ENCODE measurements around the gene PCBP3. TPM values are rescaled to one million over a fixed set of nuclear protein-coding genes. Genes with fewer than 3 reads are reported as not detected.

Gene PCBP3
- total and polyA plus RNA-seq, 2 of the 13 experiments (the other 11 are each of a cell fraction or from before 2014, with no cell fraction given): not detected

DNA sequence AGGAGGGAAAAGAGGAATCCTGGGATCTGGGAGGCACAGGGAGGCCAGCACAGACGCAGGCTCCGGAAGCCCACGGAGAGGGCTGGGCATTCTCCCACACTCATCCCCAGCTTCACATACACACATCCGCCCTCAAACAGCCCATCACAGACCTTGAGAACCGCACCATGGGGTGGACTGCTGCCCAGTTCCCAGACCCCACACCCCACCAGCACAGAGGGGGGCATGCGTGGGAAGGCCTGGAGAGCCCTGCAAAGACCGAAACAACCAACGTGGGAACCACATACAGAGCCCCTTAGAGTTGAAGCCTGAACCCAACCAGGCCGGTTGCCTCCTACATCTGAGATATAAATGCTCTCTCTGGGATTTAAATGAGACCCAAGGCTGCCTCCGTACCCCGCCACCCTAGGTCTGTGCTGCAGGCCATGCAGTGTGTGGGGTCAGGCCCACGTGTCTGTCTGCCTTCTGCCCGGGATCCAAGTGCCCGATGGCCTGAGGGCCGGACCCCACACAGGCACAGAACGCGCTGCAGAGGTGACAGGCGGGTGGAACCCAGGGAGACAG lies 211.8 kb downstream of the PCBP3 start (continued):
- TF ChIP-seq, protein P1, sequence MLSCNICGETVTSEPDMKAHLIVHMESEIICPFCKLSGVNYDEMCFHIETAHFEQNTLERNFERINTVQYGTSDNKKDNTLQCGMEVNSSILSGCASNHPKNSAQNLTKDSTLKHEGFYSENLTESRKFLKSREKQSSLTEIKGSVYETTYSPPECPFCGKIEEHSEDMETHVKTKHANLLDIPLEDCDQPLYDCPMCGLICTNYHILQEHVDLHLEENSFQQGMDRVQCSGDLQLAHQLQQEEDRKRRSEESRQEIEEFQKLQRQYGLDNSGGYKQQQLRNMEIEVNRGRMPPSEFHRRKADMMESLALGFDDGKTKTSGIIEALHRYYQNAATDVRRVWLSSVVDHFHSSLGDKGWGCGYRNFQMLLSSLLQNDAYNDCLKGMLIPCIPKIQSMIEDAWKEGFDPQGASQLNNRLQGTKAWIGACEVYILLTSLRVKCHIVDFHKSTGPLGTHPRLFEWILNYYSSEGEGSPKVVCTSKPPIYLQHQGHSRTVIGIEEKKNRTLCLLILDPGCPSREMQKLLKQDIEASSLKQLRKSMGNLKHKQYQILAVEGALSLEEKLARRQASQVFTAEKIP (CRISPR knock-in tag; IDR thresholded peaks at IDR 0.05; ENCODE audit: borderline replicate concordance): no peak
- TF ChIP-seq MEF2D (CRISPR knock-in tag; IDR thresholded peaks at IDR 0.05): no peak
- no peak for TF ChIP-seq RBFOX2 (IDR thresholded peaks at IDR 0.05; ENCODE audit: low read depth, low read length)
- TF ChIP-seq, protein P2, sequence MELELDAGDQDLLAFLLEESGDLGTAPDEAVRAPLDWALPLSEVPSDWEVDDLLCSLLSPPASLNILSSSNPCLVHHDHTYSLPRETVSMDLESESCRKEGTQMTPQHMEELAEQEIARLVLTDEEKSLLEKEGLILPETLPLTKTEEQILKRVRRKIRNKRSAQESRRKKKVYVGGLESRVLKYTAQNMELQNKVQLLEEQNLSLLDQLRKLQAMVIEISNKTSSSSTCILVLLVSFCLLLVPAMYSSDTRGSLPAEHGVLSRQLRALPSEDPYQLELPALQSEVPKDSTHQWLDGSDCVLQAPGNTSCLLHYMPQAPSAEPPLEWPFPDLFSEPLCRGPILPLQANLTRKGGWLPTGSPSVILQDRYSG (CRISPR knock-in tag; IDR thresholded peaks at IDR 0.05): no peak
- TF ChIP-seq, protein P3, sequence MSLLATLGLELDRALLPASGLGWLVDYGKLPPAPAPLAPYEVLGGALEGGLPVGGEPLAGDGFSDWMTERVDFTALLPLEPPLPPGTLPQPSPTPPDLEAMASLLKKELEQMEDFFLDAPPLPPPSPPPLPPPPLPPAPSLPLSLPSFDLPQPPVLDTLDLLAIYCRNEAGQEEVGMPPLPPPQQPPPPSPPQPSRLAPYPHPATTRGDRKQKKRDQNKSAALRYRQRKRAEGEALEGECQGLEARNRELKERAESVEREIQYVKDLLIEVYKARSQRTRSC (CRISPR knock-in tag; IDR thresholded peaks at IDR 0.05; ENCODE audit: low read depth): no peak
- TF ChIP-seq, protein P4, sequence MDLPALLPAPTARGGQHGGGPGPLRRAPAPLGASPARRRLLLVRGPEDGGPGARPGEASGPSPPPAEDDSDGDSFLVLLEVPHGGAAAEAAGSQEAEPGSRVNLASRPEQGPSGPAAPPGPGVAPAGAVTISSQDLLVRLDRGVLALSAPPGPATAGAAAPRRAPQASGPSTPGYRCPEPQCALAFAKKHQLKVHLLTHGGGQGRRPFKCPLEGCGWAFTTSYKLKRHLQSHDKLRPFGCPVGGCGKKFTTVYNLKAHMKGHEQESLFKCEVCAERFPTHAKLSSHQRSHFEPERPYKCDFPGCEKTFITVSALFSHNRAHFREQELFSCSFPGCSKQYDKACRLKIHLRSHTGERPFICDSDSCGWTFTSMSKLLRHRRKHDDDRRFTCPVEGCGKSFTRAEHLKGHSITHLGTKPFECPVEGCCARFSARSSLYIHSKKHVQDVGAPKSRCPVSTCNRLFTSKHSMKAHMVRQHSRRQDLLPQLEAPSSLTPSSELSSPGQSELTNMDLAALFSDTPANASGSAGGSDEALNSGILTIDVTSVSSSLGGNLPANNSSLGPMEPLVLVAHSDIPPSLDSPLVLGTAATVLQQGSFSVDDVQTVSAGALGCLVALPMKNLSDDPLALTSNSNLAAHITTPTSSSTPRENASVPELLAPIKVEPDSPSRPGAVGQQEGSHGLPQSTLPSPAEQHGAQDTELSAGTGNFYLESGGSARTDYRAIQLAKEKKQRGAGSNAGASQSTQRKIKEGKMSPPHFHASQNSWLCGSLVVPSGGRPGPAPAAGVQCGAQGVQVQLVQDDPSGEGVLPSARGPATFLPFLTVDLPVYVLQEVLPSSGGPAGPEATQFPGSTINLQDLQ (CRISPR knock-in tag; IDR thresholded peaks at IDR 0.05): no peak
- TF ChIP-seq CBX5 (CRISPR knock-in tag; IDR thresholded peaks at IDR 0.05; ENCODE audit: borderline replicate concordance): no peak
- TF ChIP-seq DR1 (CRISPR knock-in tag; IDR thresholded peaks at IDR 0.05): no peak
- TF ChIP-seq ZNF232 (CRISPR knock-in tag; IDR thresholded peaks at IDR 0.05; ENCODE audit: borderline replicate concordance): no peak

Measured in HepG2 (cell line).